Measurements from ENCODE around the gene APIP. TPM values are rescaled to one million over a fixed set of nuclear protein-coding genes. Genes with fewer than 3 reads are reported as not detected.

APIP gene
- total RNA-seq, 1 donor: 27.5 TPM

- H3K27ac ChIP-seq (ENCODE audit: low read depth, low read length): no peak overlapping the region
- no peak overlapping the region for H3K4me2 ChIP-seq (ENCODE audit: insufficient read depth, low read length)
- DNase-seq (ENCODE audit: insufficient read length, low spot score, missing footprints): no peak
- no peak overlapping the region for H2AFZ ChIP-seq (ENCODE audit: low read length)
- H3K4me1 ChIP-seq (ENCODE audit: insufficient read depth, low read length): no peaks in the 10 kb centered on the region
- H4K20me1 ChIP-seq (ENCODE audit: insufficient read depth, low read length): no peaks in the 10 kb centered on the region
- no peaks in the 10 kb centered on the region for H3K36me3 ChIP-seq (ENCODE audit: insufficient read depth, low read length)
- H3K79me2 ChIP-seq (ENCODE audit: insufficient read depth, low read length): no peaks in the 10 kb centered on the region
- no peaks in the 10 kb centered on the region for H3K9me3 ChIP-seq (ENCODE audit: low read depth, low read length)
- no peak overlapping the region for H3K4me3 ChIP-seq (ENCODE audit: insufficient read depth, low read length)
- H3K27me3 ChIP-seq (ENCODE audit: insufficient read depth, low read length): peaks cover 30% of the 10 kb centered on the region
- TF ChIP-seq CTCF (IDR thresholded peaks at IDR 0.05; ENCODE audit: extremely low read depth, low read depth, low read length): no peak
These were observed 61.0 kb downstream of the APIP start for GRCh38 chr11:34855021-34855753.

GRCh38 chr11:34851916-34852315 lies 64.3 kb downstream of the APIP start:
- no peak overlapping the region for H3K4me2 ChIP-seq (ENCODE audit: insufficient read depth, low read length)
- H3K9me3 ChIP-seq (ENCODE audit: low read depth, low read length): no peaks in the 10 kb centered on the region
- no peak for TF ChIP-seq CTCF (IDR thresholded peaks at IDR 0.05; ENCODE audit: extremely low read depth, low read depth, low read length)
- no peaks in the 10 kb centered on the region for H3K4me1 ChIP-seq (ENCODE audit: insufficient read depth, low read length)
- no peak overlapping the region for H2AFZ ChIP-seq (ENCODE audit: low read length)
- no peaks in the 10 kb centered on the region for H3K79me2 ChIP-seq (ENCODE audit: insufficient read depth, low read length)
- H3K36me3 ChIP-seq (ENCODE audit: insufficient read depth, low read length): no peaks in the 10 kb centered on the region
- H3K27ac ChIP-seq (ENCODE audit: low read depth, low read length): no peak overlapping the region
- H3K27me3 ChIP-seq (ENCODE audit: insufficient read depth, low read length): peaks cover 23% of the 10 kb centered on the region
- no peak overlapping the region for H3K4me3 ChIP-seq (ENCODE audit: insufficient read depth, low read length)
- no peaks in the 10 kb centered on the region for H4K20me1 ChIP-seq (ENCODE audit: insufficient read depth, low read length)
- no peak for DNase-seq (ENCODE audit: insufficient read length, low spot score, missing footprints)

GRCh38 chr11:34850334-34850733 lies 65.8 kb downstream of the APIP start:
- H4K20me1 ChIP-seq (ENCODE audit: insufficient read depth, low read length): no peaks in the 10 kb centered on the region
- H3K36me3 ChIP-seq (ENCODE audit: insufficient read depth, low read length): no peaks in the 10 kb centered on the region
- H3K4me3 ChIP-seq (ENCODE audit: insufficient read depth, low read length): no peak overlapping the region
- H3K27me3 ChIP-seq (ENCODE audit: insufficient read depth, low read length): peaks cover 36% of the 10 kb centered on the region
- no peaks in the 10 kb centered on the region for H3K79me2 ChIP-seq (ENCODE audit: insufficient read depth, low read length)
- no peak for DNase-seq (ENCODE audit: insufficient read length, low spot score, missing footprints)
- no peak overlapping the region for H3K27ac ChIP-seq (ENCODE audit: low read depth, low read length)
- no peak for TF ChIP-seq CTCF (IDR thresholded peaks at IDR 0.05; ENCODE audit: extremely low read depth, low read depth, low read length)
- H3K9me3 ChIP-seq (ENCODE audit: low read depth, low read length): no peaks in the 10 kb centered on the region
- no peaks in the 10 kb centered on the region for H3K4me1 ChIP-seq (ENCODE audit: insufficient read depth, low read length)
- H3K4me2 ChIP-seq (ENCODE audit: insufficient read depth, low read length): no peak overlapping the region
- H2AFZ ChIP-seq (ENCODE audit: low read length): no peak overlapping the region

GRCh38 chr11:34846467-34846866 lies 69.7 kb downstream of the APIP start:
- DNase-seq (ENCODE audit: insufficient read length, low spot score, missing footprints): no peak
- Histone ChIP-seq H3K36me3 (ENCODE audit: insufficient read depth, low read length) (no peaks in the 10 kb centered on the region), H3K4me2 (ENCODE audit: insufficient read depth, low read length) (no peak overlapping the region), H4K20me1 (ENCODE audit: insufficient read depth, low read length) (no peaks in the 10 kb centered on the region), H3K9me3 (ENCODE audit: low read depth, low read length) (no peaks in the 10 kb centered on the region), H3K4me3 (ENCODE audit: insufficient read depth, low read length) (no peak overlapping the region), H3K4me1 (ENCODE audit: insufficient read depth, low read length) (no peaks in the 10 kb centered on the region), H3K79me2 (ENCODE audit: insufficient read depth, low read length) (no peaks in the 10 kb centered on the region), H2AFZ (ENCODE audit: low read length) (no peak overlapping the region), H3K27ac (ENCODE audit: low read depth, low read length) (no peak overlapping the region), H3K27me3 (ENCODE audit: insufficient read depth, low read length) (peaks cover 39% of the 10 kb centered on the region)
- no peak for TF ChIP-seq CTCF (IDR thresholded peaks at IDR 0.05; ENCODE audit: extremely low read depth, low read depth, low read length)
